PC-9 (cell line): Measurements from ENCODE around the gene HID1. TPM values are rescaled to one million over a fixed set of nuclear protein-coding genes. Genes with fewer than 3 reads are reported as not detected.

Experiments used
- BruUV-seq: library from RNA; stranded (reverse); fragments of 400-500 nt; replicated peaks from 2 replicates; lab custom pipeline; 2021; lab: Mats Ljungman, UMichigan
- CTCF ChIA-PET: fragments of 300-600 bp; sonication (Branson Sonifier 250); formaldehyde crosslinking; loops from one replicate; lab custom pipeline; 2022; ENCODE audit warnings: antibody characterized with exemption; lab: Charles Lee
- POLR2A ChIA-PET: fragments of 300-600 bp; sonication (Branson Sonifier 250); formaldehyde crosslinking; loops from one replicate; lab custom pipeline; 2022; ENCODE audit warnings: antibody characterized with exemption; ENCODE audit not compliant: unreplicated experiment; lab: Charles Lee
- DNase-seq, 2 experiments: peaks; one replicate each; pipeline versions ENCODE4 v3.0.0 to v3.0.0-alpha.2; 2015 to 2022; ENCODE audit warnings: mixed read lengths in 1 of 2
- H2AFZ ChIP-seq: fragments of 200-600 bp; sonication (generic); 2 replicates; pipeline ENCODE4 v1.8.1; 2017; ENCODE audit warnings: antibody characterized with exemption
- H3F3A ChIP-seq: fragments of 200-600 bp; sonication (generic); 2 replicates; pipeline ENCODE4 v1.8.1; 2017; ENCODE audit warnings: antibody characterized with exemption, mild to moderate bottlenecking, low read depth; ENCODE audit not compliant: insufficient read depth
- H3K27ac ChIP-seq: fragments of 200-600 bp; sonication (generic); 2 replicates; pipeline ENCODE4 v1.6.1; 2016; ENCODE audit warnings: mixed run types
- H3K27me3 ChIP-seq: fragments of 200-600 bp; sonication (generic); 2 replicates; pipeline ENCODE4 v1.6.1; 2016; ENCODE audit warnings: low read depth, mixed run types; ENCODE audit not compliant: insufficient read depth
- H3K36me3 ChIP-seq: fragments of 200-600 bp; sonication (generic); 2 replicates; pipeline ENCODE4 v1.6.1; 2016; ENCODE audit warnings: low read depth, mixed run types
- H3K4me1 ChIP-seq: fragments of 200-600 bp; sonication (generic); replicated peaks from 2 replicates; pipeline ENCODE4 v1.6.1; 2016; ENCODE audit warnings: mixed run types; ENCODE audit not compliant: insufficient read depth
- H3K4me2 ChIP-seq: fragments of 200-600 bp; sonication (generic); 2 replicates; pipeline ENCODE4 v1.6.1; 2017; ENCODE audit warnings: mixed run types
- H3K4me3 ChIP-seq: fragments of 200-600 bp; sonication (generic); 2 replicates; pipeline ENCODE4 v1.6.1; 2016; ENCODE audit warnings: mixed run types
- H3K79me2 ChIP-seq: fragments of 200-600 bp; sonication (generic); 2 replicates; pipeline ENCODE4 v1.6.1; 2017; ENCODE audit warnings: low read depth, mixed run types
- H3K9me2 ChIP-seq: fragments of 200-600 bp; sonication (generic); 2 replicates; pipeline ENCODE4 v1.8.1; 2017; ENCODE audit warnings: mild to moderate bottlenecking; ENCODE audit not compliant: insufficient read depth
- H3K9me3 ChIP-seq: fragments of 200-600 bp; sonication (generic); 2 replicates; pipeline ENCODE4 v1.8.1; 2016; ENCODE audit warnings: low read depth; ENCODE audit not compliant: insufficient read depth
- H4K20me1 ChIP-seq: fragments of 200-600 bp; sonication (generic); 2 replicates; pipeline ENCODE4 v1.8.1; 2017; ENCODE audit not compliant: insufficient read depth
- CTCF ChIP-seq: fragments of 200-600 bp; sonication (generic); conservative IDR thresholded peaks from 2 replicates; pipeline ENCODE4 v1.6.1; 2017; ENCODE audit warnings: mixed run types, antibody characterized with exemption, mild to moderate bottlenecking, moderate library complexity
- EZH2 ChIP-seq: fragments of 200-600 bp; sonication (generic); IDR thresholded peaks from 2 replicates; pipeline ENCODE4 v1.8.0; 2017; ENCODE audit warnings: antibody characterized with exemption, low read depth
- intact Hi-C: fragments of 100-400 bp; cut with micrococcal nuclease; formaldehyde crosslinking; loops from one replicate; pipeline ENCODE4 v1.10.0; 2022; ENCODE audit not compliant: unreplicated experiment
- total RNA-seq: library from RNA; stranded (reverse); gene quantifications from 2 replicates; pipeline ENCODE4 v1.2.3, GENCODE V29; 2021

The HID1 gene
- total RNA-seq, 1 experiment from 2014 or later, result 32.1 TPM

GRCh38 chr17:74960570-74961342 is 11.8 kb downstream of the HID1 start:
- Histone ChIP-seq H3K79me2 (no peaks in the 10 kb centered on the region), H3F3A (peaks cover 12% of the 10 kb centered on the region; the same call in 1 of the 2 replicates), H3K4me3 (no peak overlapping the region), H2AFZ (no peak overlapping the region), H3K4me2 (no peak overlapping the region), H3K9me3 (no peaks in the 10 kb centered on the region), H3K9me2 (no peaks in the 10 kb centered on the region), H3K4me1 (no peaks in the 10 kb centered on the region), H3K27ac (no peak overlapping the region), H4K20me1 (no peaks in the 10 kb centered on the region), H3K36me3 (no peaks in the 10 kb centered on the region), H3K27me3 (no peaks in the 10 kb centered on the region)
- ChIA-PET POLR2A (interaction anchor here (0.5 to 1.2 kb wide), 3 partner anchors 67 to 88 kb away, joined by 3 to 8 read pairs (median 5); partner anchors contain the start of gene FDXR), CTCF (interaction anchor here (0.6 to 2.3 kb wide), 26 partner anchors 11 to 951 kb away, joined by 3 to 21 read pairs (median 4); partner anchors contain the start of genes ARMC7, CDR2L, FDXR and HID1)
- intact Hi-C loops, result loop anchor here (1.0 to 5.0 kb wide), 6 partner anchors 52 to 241 kb away; partner anchors contain the start of genes ATP5PD, KCTD2 and MRPL58
- no TSS peak for BruUV-seq
- no peak for TF ChIP-seq CTCF
- no peak for TF ChIP-seq EZH2
- DNase-seq, result peak in 1 of 2 experiments; percentile 76

- peak in 1 of 2 experiments; percentile 18 for DNase-seq
- Histone ChIP-seq H3K4me2 (no peak overlapping the region), H2AFZ (no peak overlapping the region), H3K4me3 (no peak overlapping the region), H3K27me3 (no peaks in the 10 kb centered on the region), H3K27ac (no peak overlapping the region), H3K9me3 (no peaks in the 10 kb centered on the region), H3K36me3 (0 out of 2 replicates have a peak, but pooled peaks cover 2% of the 10 kb centered on the region), H3K9me2 (no peaks in the 10 kb centered on the region), H3F3A (peaks cover 12% of the 10 kb centered on the region; the same call in 1 of the 2 replicates), H3K4me1 (no peaks in the 10 kb centered on the region), H4K20me1 (no peaks in the 10 kb centered on the region), H3K79me2 (no peaks in the 10 kb centered on the region)
- TF ChIP-seq EZH2 (no peak), CTCF (no peak)
- ChIA-PET CTCF (interaction anchor here (0.9 to 2.3 kb wide), 9 partner anchors 12 to 303 kb away, joined by 3 to 21 read pairs (median 7); partner anchors contain the start of genes ARMC7, FDXR, HID1 and MRPL58), POLR2A (interaction anchor here (1.2 kb wide), 1 partner anchor 87 kb away, joined by 8 read pairs; the partner anchor contains the start of gene FDXR)
- intact Hi-C loops, result loop anchor here (1.0 to 10.0 kb wide), 8 partner anchors 53 to 583 kb away; partner anchors contain the start of genes ATP5PD, FDXR, KCTD2 and MRPL58
- no TSS peak for BruUV-seq
These were observed 12.6 kb downstream of the HID1 start for GRCh38 chr17:74959826-74960515.
